HL-60/S4 treated with phorbol 12-myristate 13-acetate at 8.2 ng/mL for 4 days and 3 days (cell line): ENCODE measurements around the gene SCN4A.

Experiments
- in situ Hi-C: fragments of 300-500 bp; cut with MboI; formaldehyde crosslinking; loops from 2 replicates; pipeline ENCODE4 v1.15.0; 2022; ENCODE audit warnings: low sequenced_read_pairs

SCN4A gene

DNA sequence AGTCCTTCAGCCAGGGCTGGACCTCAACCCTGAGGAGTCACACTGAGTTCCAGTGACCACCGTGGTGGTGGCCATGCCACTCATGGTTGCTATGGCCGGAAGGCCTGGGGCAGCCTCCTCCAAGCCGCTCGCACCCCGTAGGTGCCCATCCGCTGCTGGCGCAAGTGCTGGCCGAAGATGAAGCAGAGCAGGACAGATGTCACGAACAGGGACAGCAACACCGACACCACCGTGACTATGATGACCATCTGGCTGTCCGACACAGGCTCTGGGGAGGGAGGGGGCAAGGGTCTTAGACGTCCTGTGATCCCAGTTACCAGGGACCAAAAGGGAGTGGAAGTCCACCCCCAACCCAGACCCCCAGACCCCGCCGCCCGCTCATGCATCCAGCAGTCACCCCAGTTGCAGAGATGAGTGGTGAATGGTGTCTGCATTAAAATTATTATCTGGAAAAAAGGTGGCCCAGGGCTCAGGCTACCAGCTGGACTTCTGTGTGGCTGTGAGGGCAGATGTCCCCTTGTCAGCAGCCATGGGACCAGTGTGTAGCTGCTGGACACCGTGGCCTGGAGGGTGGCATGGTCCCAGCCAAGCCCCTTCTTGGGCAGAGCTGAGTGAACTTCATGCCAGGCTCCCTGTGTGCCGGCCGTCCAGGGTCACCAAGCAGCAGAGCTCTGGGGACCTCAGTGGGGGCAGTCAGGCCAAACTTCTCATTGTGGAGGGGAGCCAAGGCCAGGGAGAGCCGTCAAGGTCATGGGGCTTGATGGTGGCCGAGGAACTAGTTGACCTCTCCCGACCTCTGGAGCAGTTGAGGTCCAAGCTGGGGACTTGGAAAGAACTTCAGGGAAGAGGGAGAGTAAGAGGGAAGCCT lies 30.2 kb upstream of the SCN4A start:
- in situ Hi-C loops: no loop called here

DNA sequence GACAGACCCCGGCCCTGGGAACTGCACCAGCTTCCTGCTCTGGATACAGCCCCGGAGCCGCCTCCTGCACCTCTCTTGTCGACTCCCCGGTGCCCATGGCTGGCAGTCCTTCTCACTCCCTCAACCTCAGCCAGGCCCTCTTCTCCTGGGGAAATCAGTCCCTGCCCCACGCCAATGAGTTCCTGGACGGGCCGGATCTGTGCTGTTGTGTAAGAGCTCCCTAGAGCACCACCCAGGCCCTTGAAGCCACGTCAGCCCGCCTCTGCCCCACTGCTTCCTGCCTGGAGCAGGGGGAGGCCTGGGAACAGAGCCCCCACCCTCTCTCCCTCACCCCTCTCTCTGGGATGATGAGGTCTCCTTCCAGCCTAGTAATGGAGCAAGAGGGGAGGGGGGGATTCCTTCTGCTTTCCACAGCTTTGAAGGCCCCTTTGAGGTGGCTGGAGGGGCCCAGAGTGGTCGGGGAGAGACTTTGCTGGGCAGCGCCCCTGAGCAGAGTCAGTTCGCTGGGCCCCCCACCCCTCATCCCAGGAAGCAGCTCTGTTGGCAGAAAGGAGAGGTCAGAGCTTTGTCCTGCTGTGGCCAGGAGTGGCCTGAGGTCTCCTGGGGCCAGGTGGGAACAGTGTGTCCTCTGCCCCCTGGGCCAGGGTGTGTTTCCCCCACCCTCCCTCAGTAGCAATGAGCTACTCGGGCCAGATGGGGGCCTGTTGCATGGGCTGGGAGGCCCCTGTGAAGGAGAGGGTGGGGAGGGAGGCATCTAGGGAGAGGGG lies 29.2 kb upstream of the SCN4A start:
- in situ Hi-C loops: no loop called here

DNA sequence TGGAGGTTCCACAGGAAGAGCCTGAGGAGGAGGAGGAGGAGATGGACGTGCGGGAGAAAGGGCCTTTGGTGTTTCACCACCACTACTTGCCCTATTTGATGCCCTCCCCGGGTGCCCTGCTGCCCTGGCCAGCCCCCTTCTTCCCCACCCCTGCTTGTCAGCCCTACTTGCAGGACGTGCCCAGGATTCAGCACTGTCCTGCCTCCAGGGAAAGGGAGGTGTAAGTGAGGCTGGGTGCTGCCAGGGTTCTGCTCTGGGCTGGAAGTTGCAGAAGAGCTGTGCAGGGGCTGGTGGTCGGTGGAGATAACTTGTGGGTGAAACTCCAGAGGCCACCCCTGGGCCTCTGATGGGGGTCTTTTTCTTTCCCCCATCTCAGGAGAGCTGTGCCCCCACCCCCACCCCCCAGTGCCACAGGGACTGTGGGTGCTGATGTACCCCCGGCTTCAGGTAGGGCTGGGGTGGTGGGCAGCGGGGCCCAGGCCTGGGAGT lies 28.4 kb upstream of the SCN4A start:
- in situ Hi-C loops: no loop called here

DNA sequence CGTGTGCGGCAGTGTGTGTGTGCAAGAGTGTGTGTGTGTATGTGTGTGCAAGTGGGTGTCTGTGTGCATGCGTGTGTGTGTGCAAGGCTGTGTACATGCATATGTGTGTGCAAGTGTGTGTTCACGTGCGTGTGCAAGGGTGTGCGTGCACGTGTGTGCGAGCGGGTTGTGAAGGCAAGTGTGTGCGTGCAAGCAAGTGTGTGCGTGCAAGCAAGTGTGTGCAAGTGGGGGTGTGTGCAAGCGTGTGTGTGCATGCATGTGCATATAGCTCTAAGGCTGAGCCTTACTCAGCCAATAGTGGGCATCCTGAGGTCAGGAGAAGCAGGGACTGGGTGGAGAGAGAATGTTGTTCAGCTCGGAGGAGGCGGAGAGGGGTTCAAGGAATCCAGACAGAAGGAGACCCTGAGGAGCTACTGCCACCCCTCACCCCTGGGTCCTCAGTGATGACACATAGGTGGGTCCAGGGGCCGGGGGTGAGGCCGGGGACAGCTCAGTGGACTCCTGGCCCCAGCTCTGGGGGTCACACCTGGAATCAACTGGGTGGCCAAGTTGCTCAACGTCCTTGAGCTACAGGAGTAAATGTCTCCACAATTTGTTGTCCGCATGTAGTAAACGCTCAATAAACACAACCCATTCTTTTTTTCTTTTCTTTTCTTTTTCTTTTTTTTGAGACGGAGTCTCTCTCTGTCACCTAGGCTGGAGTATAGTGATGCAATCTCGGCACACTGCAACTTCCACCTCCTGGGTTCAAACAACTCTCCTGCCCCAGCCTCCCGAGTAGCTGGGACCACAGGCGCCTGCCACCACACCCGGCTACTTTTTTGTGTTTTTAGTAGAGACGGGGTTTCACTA lies 27.2 kb upstream of the SCN4A start:
- in situ Hi-C loops: no loop called here

- in situ Hi-C loops: no loop called here
Observed at GRCh38 chr17:63998721-63999679, 26.3 kb upstream of the SCN4A start.

- in situ Hi-C loops: no loop called here
Observed at GRCh38 chr17:63998050-63998720, 25.5 kb upstream of the SCN4A start, which contains the start of gene PRR29. Gene PRR29 (plus strand): TSS chr17:63998351. CDS start chr17:63998365, 14 bp downstream.

GRCh38 chr17:63997341-63998048 lies 24.8 kb upstream of the SCN4A start:
- in situ Hi-C loops: no loop called here

- in situ Hi-C loops: no loop called here
Observed at GRCh38 chr17:63996430-63997182, 23.9 kb upstream of the SCN4A start.

DNA sequence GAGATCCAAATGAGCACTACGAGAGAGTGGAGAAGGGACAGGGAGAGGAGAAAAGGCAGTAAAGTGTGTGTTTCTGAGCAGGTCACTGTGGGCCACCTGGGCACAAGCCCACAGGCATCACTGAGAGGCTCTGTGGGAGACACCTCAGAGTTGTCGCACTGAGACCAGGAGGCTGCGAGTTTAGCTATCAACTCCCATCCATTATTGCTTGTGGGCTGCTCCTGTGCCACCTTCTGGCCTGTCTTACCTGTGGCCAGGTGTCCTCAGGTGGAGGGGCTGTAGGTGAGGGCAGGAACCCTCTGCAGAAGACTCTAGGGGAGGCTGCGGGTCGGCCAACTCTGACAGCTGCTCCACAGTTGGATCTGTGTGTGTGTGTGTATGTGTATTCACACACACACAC lies 22.9 kb upstream of the SCN4A start:
- in situ Hi-C loops: no loop called here

DNA sequence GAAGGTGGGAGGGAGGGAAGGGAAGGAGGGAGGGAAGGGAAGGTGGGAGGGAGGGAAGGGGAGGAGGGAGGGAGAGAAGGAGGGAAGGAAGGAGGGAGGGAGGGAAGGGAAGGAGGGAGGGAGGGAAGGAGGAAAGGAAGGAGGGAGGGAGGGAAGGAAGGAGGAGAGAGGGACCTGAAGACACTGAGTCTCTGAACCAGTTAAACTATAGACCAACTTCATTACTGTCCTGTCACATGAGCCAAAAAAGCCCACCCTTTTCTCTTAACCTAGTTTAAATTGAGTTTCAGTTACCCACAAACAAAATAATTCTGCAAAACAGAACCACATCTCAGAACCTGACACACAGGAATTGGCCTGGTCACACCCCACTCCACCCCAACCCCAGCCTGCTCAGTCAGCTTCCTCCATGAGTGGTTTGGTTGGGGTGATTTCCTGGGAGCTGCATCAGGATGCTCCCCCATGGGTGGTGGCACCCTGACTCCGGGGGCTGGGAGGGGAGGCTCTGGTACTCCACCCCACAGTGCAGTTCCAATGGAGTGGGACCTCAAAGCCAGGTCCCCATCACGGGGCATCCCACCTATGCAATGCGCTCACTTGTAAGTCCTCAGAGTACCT lies 20.8 kb upstream of the SCN4A start:
- in situ Hi-C loops: no loop called here

DNA sequence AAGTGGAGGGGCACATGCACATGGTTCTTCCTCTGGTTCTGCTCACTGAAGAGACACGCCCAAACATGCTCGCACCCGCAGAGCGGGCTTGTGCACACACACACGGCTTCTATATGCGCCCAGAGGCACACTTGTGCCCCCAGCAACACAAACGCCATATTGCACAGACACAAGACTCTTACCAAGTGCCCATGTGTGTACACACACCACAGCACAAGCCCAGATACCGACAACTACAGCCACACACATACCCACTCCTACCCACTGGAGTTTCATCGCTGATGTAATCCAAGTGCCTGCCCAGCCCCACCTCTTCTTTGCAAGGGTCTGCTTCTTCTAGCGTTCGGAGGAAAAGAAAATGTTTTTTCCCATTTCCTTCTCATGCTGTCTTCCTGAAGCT lies 18.9 kb upstream of the SCN4A start:
- in situ Hi-C loops: no loop called here

DNA sequence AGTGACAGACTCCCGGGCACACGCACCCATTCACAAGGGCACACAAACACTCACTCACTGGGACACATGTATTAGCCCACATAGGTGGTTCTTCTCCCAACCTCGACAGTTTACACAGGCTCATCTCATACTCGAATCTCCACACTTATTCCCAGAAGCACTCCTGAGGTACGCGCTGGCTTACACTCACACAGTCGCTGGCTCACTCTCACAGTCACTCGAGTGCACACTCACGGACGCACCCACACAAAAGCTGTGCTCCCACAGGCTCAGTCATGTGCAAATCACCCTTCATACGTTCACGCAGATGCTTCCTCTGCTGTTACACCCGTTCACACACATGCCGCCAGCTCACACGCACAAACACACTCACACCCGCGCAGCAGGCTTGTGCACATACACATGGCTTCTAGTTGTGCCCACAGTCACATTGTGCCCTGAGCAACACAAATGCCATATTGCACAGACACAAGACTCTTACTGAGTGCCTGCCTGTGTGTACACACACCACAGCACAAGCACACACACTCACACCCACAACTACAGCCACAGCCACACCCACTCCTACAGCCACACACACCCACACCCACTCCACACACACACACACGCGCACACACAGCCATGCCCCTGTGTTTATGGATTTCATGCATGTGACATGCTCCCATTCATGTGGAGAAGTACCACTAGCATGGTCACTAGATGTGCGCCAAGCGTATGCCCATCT lies 17.1 kb upstream of the SCN4A start:
- in situ Hi-C loops: no loop called here

- in situ Hi-C loops: no loop called here
Observed at GRCh38 chr17:63988741-63989621, 16.3 kb upstream of the SCN4A start.

GRCh38 chr17:63988127-63988478 lies 15.4 kb upstream of the SCN4A start:
- in situ Hi-C loops: no loop called here

DNA sequence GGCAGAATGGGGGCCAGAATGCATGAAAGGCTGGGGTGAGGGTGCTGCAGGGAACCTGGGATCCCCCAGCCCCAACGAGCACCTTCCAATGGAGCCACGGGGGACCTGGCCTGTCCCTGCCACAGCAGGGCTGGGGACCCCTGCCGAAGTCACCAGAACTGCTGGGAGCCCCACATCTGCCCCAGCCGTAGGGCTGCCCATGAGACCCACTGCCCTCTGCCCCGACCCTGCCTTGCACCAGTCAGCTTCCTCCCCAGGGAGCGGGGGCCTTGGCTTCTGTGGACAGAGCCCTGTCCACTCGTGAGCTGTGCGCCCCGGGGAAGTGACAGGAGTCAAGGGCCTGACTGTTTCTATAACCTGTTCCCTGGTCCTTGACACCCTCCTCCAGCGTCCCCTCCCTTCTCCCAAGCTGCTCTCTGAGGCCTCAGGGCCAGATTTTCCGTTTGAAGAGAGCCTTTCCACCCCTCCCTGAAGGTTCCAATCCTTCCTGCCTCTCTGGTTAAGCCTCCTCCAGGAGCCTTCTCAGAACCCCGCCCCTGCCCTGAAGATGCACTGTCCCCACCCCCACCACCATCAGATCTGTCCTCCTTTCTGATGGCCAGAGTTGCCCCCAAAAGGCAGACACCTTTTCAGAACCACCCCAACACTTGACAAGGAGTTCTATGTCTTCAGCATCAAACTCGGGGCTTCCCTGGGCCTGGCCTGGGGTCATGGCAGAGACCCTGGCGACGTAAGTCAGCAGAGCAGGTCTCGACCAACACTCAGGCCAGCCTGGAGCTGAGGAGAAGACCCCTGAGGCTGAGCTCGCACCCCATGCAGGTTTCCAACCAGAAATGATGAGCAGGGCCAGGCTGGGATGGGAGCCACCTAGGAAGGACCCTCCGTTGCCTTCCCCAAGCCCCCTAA lies 14.8 kb upstream of the SCN4A start:
- in situ Hi-C loops: no loop called here
